NOMO-1 (cell line): ENCODE results near the gene KRT5.

Experiments
- DNase-seq, 2 experiments: peaks; one replicate each; lab custom pipeline; 2025; ENCODE audit not compliant: unreplicated experiment in 2 of 2; lab: John Stamatoyannopoulos, UW

Gene KRT5

DNA sequence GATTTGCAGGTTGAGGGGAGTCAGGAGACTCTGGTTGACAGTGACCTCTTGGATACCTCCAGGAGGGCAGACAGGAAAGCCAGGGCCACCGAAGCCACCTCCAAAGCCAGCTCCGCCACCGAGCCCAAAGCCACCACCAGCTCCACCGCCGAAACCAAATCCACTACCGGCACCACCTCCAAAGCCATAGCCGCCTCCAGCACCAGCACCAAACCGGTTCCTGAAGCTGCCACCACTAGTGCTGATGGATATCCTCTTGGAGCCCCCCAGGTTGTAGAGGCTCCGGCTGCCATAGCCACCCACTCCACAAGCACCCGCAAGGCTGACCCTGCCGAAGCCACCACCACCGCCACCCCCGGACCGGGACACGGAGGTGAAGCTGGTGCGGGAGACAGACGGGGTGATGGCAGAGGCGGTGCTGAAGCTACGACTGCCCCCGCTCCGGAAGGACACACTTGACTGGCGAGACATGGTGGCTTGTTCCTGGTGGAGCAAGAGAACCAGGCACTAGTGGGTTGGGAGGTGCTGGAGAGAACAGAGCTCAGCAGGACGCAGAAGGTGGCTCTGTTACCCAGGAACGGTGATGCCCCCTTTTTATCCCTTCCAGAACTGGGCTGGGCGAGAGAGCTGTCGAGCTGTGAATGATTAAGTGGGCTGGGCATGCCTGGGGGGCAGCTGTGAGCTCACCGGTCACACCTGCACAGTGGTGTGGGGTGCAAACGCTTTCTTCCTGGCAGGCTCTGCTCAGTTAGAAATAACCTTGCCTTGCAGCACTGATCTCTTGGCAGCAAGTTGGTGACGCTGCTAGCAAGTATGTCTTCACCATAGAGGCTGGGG is at the start of gene KRT5:
Gene KRT5 (minus strand): TSS at position 569 of the 837 bp plus-strand sequence. CDS start 98 bp downstream, at position 471.
- no peak for DNase-seq

DNA sequence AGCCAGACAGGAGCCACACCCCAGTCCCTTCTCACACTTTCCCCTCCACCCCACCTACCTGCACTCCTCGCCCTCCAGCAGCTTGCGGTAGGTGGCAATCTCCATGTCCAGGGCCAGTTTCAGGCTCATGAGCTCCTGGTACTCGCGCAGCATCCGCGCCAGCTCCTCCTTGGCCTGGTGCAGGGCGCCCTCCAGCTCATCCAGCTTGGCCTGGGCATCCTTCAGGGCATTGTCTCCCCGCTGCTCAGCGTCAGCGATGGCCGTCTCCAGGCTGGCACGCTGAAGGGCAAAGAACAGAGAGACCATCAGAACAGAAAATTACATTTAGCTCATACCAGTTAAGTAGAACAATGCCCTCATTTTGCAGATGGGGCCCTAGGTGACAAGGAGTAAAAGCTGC is 47.9 kb upstream of the KRT5 start:
- DNase-seq, result no peak

DNA sequence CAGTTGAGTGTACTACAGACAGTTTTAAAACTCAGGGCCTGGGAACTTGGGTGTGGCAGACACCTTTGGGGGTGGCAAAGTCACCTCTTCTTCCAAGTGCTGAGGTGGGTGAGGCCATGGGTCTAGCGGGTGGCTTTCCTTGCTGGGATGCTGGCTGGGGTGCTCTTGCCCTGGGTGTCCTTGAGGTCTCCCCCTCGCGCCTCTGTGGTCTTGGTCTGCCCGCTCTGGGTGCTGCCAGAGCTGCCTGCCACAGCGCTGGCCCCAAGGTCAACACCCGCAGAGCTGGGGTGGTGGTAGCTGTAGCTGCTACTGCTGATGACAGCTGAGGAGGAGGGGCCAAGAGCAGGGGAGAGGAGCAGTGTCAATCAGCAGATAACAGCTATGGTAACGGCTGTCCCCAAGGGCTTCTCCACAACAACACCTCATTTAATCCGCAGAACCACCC is 46.7 kb upstream of the KRT5 start:
- no peak for DNase-seq

DNA sequence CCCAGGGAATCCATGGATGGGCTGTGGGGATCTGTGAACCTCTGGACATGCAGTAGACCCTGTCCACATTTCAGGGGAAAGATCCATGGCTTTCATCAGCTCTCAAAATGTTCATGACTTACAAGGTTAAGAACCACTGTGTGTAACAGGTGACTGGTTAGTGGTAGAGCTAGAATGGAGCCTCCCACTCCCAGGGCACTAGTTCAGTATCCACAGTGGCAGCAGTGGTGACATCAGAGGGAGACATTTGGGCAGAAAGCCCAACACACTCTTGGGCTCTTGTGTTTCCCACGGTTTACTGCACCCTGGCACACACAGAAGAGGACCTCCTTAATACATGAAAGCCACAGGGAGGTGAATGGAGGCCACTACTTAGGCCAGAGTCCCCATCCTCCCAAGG is 44.4 kb upstream of the KRT5 start:
- DNase-seq, result no peak

DNA sequence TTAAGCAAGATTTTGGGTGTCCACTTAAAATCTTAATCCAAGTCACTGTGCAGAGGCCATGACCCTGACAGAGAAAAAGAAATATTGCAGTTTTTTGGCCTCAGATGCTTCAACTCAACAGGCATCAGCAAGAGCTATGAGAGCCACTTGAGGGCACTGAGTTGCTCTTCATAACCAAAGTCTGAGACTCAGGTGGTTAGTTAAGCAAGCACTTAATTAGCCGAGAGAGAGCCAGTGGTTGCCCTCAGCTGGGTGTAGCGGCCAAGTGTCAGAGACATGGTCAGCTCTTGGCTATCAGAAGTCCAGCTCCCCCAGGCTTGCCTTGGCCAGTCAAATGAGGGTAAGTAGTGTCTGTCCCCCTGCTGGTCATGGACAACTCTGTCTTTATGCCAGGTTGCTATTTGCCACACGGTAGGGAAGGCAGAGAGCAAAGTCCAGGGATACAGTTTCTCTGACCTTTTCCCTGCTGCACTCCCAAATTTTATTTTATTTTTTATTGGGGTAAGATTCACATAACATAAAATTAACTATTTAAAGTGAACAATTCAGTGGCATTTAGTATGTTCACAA is 41.8 kb upstream of the KRT5 start:
- DNase-seq, result no peak

DNA sequence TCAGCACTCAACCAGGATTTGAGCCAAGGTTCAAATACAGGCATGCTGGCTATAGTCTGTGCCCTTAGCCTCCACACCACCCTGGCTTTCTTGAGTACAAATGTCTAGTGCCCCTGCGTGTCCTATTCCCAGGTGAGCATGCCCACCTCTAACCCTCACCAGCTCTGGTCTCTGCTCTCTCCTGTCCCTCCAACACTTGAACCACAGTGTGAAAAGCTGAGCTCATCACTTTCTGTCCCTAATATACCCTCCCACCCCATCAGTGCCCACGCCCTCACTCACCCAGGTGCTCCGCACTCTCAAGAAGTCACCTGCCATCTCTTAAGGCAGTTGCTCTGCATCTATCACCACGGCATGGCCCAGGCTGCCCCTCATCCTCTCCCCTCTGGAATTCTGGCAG is 39.8 kb upstream of the KRT5 start:
- DNase-seq, result no peak

DNA sequence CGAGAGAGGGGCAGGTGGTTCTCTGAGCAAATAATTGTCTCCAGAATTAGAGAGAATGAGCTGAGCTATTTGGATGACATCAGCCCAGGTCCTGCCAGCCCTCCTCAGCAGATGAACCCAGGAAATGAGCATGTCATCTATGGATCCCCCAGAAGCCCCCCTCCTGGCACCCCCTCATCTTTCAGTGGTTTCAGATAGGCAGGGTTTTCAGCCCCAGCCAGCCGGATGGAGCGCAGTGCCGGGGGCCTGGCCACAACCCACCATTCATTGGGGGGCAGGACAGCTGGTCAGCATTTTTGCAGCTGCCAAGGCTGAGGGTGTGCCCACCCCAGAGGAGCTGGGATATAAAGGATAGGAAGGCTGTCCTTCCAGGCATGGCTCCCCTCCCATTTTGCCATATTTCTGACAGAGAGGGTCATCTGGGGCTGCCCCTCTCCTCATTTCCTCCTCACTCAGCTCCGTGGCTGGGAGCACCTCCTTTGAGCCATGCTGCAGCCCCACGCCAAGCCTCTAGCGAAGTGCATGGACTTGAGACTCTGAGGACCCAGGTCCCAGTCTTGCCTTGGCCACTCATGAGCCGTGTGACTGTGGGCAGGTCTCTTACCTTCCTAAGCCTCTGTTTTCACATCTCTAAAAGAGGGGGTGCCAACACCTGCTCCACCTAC is 38.7 kb upstream of the KRT5 start:
- DNase-seq, result no peak

DNA sequence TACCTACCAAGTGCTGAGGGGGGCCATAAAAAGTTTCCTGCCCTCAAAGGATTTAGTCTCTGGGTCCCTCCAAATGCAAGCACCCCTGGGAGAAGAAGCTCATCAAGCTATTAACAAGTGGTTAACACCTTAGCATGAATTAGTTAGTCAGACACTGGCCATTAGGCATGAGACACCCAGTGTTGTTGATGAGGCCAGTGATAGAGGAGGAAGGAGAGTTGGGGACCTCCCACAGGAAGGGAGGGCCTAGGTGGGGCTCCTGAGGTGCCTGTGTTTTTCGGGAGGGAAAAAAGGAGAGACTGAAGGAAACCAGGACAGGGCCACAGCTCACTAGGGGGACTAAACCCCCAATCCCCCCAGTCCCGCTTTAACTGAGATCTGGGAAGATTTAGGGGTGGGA is 37.3 kb upstream of the KRT5 start:
- no peak for DNase-seq

DNA sequence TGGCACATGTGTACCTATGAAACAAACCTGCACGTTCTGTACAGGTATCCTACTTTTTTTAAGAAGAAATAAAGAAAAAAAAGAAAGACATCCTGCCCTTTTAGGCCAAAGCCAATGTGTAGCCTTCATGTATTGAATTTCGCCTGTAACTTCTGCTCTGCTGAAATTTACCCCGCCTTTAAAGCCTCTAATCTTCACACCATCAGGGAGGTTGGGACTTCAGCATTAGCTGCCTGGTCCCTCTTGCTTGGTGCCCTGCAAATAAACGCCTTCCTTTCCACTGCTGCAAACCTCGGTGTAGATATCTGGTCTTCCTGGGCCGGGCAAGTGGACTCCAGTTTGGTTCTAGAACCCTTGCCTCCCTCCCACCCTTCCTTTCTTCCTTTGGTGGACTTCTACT is 35.4 kb upstream of the KRT5 start:
- no peak for DNase-seq

DNA sequence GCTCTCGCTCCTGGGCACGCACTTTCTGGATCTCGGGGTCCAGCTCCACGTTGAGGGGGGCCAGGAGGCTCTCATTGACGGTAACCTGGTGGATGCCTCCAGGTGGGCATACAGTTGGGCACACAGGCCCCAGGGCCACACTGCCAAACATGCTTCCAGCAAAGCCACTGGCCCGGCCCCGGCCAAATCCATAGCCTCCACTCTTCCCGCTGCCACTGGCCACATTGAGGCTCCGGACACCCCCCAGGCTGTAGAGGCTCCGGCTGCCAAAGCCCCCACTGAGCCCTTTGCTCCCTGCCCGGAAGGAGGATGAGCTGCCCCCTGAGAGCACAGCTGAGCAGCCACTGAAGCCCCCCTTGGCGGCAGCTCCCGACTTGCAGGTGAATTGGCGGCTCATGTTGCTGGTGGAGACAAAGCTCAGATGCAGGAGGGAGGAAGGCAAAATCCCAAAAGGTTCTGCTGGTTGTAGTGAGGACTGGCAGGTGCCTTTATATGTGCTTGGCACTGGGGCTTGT is 32.5 kb upstream of the KRT5 start, which contains the start of gene KRT71:
Gene KRT71 (minus strand): TSS at position 465 of the 515 bp plus-strand sequence. CDS start 68 bp downstream, at position 397.
- no peak for DNase-seq

DNA sequence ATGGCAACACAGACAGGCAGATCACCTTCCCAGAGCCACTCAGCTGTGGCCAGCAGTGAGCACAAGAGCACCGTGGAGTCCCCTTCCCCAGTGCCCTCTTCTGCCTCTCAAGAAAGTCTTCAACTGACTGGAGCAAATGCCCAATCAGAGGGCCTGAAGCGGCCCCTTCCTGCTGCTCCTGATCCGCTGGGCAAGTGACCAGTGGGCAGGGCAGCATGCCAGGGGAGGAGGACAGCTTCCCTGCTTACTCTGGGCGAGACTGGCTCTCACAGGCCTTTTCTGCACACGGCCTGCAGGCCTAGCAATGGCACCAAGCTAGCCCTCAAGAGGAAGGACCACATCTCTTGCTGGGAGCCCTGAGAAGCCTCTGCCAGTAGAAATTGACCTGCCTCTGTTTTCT is 31.9 kb upstream of the KRT5 start:
- no peak for DNase-seq

DNA sequence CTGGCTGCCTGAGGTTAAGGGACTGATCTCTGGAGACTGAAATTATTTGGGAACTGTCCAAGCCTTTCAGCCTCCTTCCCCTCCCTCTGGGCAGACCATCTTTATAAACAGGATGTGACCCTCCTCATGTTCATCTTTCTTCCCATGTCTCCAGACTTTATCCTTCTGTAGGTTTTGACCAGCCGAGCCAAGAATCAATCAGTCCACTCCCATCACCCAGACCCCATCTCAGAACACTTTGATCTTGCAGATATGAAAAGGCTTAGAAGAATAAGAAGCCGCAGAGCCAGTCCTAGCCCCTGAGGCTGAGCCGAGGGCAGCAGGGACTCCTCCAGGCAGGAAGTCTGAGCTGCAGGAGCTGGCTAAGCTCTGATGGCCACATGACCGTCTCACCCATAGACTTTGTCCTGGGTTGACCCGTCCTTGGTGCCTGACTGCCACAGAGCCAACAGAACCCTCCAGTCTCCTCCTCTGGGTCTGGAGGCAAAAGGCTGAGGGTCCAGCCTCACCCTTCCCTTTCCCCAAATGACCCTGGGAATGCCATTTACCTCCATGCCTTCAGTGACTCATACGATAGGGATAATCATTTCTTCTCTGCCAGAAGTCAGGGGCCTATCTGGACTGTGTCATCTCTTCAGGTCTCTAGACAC is 31.1 kb upstream of the KRT5 start:
- no peak for DNase-seq

DNA sequence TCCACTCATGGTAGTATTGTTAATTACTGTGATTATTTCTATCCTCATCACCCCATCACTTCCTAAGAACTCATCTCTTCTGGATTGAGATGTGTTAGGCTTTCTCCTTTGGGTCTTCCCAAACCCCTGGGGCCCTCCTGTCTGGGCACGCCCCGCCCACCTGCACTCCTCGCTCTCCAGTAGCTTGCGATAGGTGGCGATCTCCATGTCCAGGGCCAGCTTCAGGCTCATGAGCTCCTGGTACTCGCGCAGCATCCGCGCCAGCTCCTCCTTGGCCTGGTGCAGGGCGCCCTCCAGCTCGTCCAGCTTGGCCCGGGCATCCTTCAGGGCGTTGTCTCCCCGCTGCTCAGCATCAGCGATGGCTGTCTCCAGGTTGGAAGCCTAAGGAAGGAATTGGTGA is 25.9 kb upstream of the KRT5 start:
- no peak for DNase-seq

DNA sequence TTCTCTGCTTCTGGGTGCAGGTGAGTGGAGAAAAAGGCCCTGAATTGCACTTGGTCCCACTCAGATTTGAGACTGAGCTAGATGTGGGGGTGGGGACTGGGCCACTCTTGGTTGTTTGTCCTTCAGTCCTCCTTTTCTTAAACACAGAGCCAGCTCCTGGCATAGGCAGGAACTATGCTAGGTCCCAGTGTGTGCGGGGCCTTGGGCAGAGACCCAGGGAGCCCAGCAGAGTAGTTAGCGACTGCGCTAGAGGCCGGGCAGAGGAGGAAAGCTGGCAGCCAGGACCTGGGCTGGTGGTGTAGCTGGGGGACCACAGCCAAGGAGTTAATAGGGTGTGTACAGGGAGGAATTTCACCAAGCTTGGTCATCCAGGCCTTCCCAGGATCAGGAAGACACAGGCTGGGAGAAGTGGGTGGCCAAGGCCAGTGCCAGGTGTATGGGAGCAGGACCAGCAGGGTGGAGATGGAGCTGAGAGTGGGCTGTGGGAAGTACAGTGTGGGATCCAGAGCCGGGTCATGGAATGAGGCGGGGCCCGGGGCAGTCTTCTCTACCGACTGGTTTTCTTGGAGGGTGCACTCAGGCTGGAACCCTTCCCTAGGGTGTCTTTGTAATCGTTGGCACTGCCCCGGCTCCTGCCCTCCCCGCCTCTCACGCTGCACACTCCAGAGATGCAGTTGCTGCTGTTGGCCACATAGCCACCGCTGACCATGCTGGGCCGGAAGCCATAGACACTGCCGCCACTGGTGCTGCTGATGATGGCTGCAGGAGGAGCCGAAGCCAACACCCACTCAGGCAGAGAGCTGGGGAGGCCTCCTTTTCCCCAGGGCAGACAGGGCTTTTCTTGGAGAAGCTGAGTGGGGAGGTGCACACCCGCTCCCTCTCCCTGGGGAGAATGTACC is 24.0 kb upstream of the KRT5 start:
- DNase-seq, result no peak

DNA sequence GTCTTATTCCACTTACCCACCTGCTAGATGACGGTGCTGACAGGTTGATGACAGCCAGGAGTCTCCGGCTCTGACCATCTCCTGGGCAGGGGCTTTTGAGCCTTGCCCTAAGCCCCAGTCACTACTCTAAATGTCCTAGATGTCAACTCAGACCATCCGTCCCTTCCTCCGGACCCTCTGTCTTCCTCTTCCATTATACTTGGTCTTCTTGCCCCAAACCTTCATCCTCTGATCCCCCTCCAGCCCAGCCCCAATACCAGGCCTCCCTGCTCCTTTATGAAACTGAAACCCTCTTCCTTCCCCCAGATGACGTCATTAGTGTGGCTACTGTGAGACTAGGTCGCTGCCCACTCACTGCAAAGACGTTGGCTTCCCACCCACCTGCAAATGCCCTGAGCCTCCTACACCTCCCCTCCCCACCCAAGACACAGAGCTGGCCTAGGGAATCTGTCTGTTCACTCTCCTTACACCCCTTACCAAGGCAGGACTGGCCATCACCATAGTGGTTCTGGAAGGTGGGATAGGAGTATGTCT is 22.7 kb upstream of the KRT5 start:
- no peak for DNase-seq

DNA sequence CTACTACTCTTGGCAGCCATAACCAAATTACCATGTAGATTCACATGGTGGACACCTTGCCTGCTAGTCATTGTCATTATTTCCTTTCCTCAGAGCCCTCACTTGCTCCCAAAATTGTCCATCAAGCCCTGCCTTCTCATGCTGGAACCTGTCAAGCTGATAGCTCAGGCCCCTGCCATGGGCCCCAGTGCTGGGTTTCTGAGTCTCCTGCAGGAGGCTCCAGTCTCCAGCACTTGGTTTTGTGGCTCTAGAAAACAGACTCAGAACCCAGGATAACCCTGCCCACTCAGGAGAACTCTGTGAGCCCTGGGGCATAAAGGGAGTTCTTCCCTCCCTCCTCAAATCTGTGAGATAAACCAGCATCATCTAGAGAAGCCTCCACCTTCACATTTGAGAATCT is 22.0 kb upstream of the KRT5 start:
- no peak for DNase-seq

DNA sequence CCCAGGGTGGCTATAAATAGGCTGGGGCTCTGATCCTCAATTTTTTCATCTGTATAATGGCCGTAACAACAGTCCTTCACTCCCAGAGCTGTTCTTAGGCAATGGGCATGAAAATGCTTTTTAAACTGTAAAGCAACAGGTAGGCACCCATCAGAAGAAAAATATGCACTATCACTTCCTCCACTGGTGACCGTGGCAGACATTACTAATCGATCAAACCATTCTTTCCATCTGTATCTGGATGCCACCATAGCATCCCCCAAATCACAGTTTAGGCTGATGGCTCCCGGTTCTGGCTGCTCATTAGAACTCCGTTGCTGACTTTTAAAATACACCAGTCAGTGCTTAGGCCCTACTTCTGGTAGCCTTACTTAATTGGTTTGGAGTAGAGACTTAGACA is 21.5 kb upstream of the KRT5 start:
- no peak for DNase-seq

DNA sequence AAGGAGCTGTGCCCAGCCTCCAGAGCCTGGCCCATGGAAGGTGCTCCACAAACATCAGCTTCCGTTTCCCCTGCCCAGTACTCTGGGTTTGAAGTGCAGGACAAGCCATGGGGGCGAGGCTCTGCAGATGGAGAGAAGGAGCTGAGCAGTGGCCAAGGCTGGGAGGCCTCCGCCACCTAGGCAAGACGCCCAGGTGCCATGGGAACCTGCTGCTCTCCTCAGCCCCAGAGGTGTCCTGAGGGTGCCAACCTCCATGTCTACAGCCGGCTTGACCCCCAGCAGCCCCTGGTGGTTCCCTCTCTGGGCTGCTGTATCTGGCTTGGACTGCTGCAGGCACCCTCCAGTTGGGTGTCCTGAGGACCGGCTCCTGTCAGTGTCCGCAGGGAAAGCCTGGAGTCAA is 20.3 kb upstream of the KRT5 start:
- DNase-seq, result no peak

DNA sequence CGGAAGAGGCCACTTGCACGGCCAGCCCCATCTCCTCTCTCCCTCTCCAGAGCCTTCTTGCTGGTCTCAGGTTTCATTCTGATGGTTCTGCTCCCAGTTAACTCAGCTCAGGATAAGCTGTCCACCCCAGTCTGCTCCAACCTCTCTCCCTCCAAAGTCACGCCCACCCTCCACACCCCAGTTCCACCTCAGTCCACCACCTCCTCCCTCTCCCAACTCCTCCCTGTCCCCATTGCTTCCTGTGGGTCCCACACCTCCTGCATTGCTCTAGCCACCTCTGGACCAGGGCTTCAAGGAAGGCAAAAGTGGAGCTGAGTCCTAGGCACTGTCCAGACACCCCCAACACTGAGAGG is 19.6 kb upstream of the KRT5 start:
- no peak for DNase-seq
